KMS-11 (cell line): ENCODE results near the gene BCOR.

ENCODE experiments used
- H2AFZ ChIP-seq: fragments of 200-600 bp; sonication (generic); 2 replicates; pipeline ENCODE4 v1.6.1; 2016; ENCODE audit warnings: antibody characterized with exemption, mixed run types, low read depth
- H3K27ac ChIP-seq: fragments of 200-600 bp; sonication (generic); 2 replicates; pipeline ENCODE4 v1.6.1; 2016; ENCODE audit warnings: mild to moderate bottlenecking, mixed run types
- H3K27me3 ChIP-seq: fragments of 200-600 bp; sonication (generic); 2 replicates; pipeline ENCODE4 v1.6.1; 2017; ENCODE audit warnings: mild to moderate bottlenecking, low read depth, mixed run types, moderate library complexity; ENCODE audit not compliant: insufficient read depth
- H3K36me3 ChIP-seq: fragments of 200-600 bp; sonication (generic); 2 replicates; pipeline ENCODE4 v1.6.1; 2017; ENCODE audit warnings: mild to moderate bottlenecking, mixed run types; ENCODE audit not compliant: insufficient read depth
- H3K4me1 ChIP-seq: fragments of 200-600 bp; sonication (generic); 2 replicates; pipeline ENCODE4 v1.6.1; 2016; ENCODE audit warnings: mild to moderate bottlenecking, low read depth, mixed run types; ENCODE audit not compliant: poor library complexity, severe bottlenecking
- H3K4me2 ChIP-seq: fragments of 200-600 bp; sonication (generic); 2 replicates; pipeline ENCODE4 v1.7.0; 2016; ENCODE audit warnings: mild to moderate bottlenecking, mixed run types
- H3K4me3 ChIP-seq: fragments of 200-600 bp; sonication (generic); IDR thresholded peaks from 2 replicates; pipeline ENCODE4 v1.6.1; 2017; ENCODE audit warnings: low read depth, low read length, mixed read lengths; ENCODE audit not compliant: insufficient read depth
- H3K79me2 ChIP-seq: fragments of 200-600 bp; sonication (generic); 2 replicates; pipeline ENCODE4 v1.6.1; 2016; ENCODE audit warnings: low read depth, mixed run types; ENCODE audit not compliant: insufficient read depth
- H3K9ac ChIP-seq: fragments of 200-600 bp; sonication (generic); 2 replicates; pipeline ENCODE4 v1.6.1; 2016; ENCODE audit warnings: mild to moderate bottlenecking, mixed run types
- H4K20me1 ChIP-seq: fragments of 200-600 bp; sonication (generic); 2 replicates; pipeline ENCODE4 v1.6.1; 2016; ENCODE audit warnings: mild to moderate bottlenecking, mixed run types; ENCODE audit not compliant: insufficient read depth
- CTCF ChIP-seq: fragments of 200-600 bp; sonication (generic); conservative IDR thresholded peaks from 2 replicates; pipeline ENCODE4 v1.6.1; 2017; ENCODE audit warnings: low read depth, mild to moderate bottlenecking, antibody characterized with exemption, low read length, moderate library complexity, mixed read lengths

The BCOR gene

DNA sequence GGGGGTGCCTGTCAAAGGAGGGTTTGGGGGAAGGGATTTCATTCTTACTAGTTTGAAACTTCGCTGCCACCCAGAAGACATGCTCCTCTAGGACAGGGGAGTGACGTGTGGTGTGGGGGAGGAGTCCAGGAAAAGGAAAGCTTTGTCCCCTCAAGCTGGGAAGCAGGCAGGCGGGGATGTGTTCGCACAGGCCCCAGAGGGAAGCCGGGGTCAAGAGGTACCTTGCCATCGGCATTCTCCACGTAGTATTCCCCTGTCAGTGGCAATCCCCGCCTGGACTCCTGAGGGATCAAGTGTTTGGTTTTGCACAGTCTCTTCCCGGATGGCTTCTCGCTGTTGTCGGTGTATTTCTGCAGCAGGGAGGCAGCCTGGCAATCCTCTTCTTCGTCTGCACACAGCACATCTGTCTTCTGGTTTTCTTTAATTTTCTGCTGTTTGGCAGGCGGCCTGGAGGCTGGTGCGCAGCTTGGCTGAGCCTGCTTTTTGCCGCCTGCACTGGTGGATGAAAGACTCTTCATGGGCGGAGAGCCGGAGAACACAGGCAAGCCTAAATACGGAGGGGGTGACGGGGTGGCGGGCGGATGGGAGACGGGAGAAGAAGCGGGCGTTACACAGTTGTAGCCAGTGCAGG, 35.1 kb downstream of the BCOR start:
- H3K79me2 ChIP-seq = peaks cover 6% of the 10 kb centered on the region; the same call in 1 of the 2 replicates
- no peaks in the 10 kb centered on the region for H3K4me1 ChIP-seq
- TF ChIP-seq CTCF = no peak
- no peak overlapping the region for H3K9ac ChIP-seq
- H3K4me2 ChIP-seq = no peak overlapping the region
- no peaks in the 10 kb centered on the region for H4K20me1 ChIP-seq
- H3K4me3 ChIP-seq = no peak overlapping the region
- no peak overlapping the region for H3K27ac ChIP-seq
- no peak overlapping the region for H2AFZ ChIP-seq
- H3K36me3 ChIP-seq = no peaks in the 10 kb centered on the region; the same call in 1 of the 2 replicates
- no peaks in the 10 kb centered on the region for H3K27me3 ChIP-seq

GRCh38 chrX:40061871-40062524, 35.8 kb downstream of the BCOR start:
- Histone ChIP-seq H3K36me3 (no peaks in the 10 kb centered on the region; the same call in 1 of the 2 replicates), H3K4me2 (no peak overlapping the region), H3K79me2 (peaks cover 2% of the 10 kb centered on the region; the same call in 1 of the 2 replicates), H3K4me1 (no peaks in the 10 kb centered on the region), H4K20me1 (no peaks in the 10 kb centered on the region), H3K27ac (no peak overlapping the region), H2AFZ (no peak overlapping the region), H3K27me3 (no peaks in the 10 kb centered on the region), H3K4me3 (no peak overlapping the region), H3K9ac (no peak overlapping the region)
- TF ChIP-seq CTCF = no peak

DNA sequence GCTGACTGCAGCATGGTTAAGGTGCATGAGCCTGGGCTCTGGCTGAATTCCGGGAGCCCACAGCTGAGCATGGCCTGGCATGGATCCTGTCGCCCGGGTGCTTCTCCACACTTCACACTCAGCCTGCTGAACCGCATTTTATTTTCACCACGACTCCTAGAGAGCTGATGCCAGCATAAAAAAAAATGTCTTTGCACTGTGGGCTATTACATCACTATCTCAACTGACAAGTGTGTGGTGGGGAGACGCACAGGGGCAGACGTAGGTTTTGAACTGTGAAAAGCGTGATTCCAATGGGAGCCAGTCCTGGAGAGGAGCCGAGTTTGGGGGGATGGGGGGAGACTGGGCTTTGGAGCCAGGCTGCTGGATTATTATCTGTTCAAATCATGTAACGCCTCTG, 36.8 kb downstream of the BCOR start:
- H4K20me1 ChIP-seq = no peaks in the 10 kb centered on the region

GRCh38 chrX:40060356-40060845, 37.4 kb downstream of the BCOR start:
- Histone ChIP-seq H3K4me3 (no peak overlapping the region), H3K27ac (no peak overlapping the region), H3K79me2 (no peaks in the 10 kb centered on the region; the same call in 1 of the 2 replicates), H4K20me1 (no peaks in the 10 kb centered on the region), H3K36me3 (no peaks in the 10 kb centered on the region; the same call in 1 of the 2 replicates), H3K4me2 (no peak overlapping the region), H2AFZ (no peak overlapping the region), H3K9ac (no peak overlapping the region), H3K4me1 (no peaks in the 10 kb centered on the region), H3K27me3 (no peaks in the 10 kb centered on the region)
- no peak for TF ChIP-seq CTCF

More for the DNA sequence above, 36.8 kb downstream of the BCOR start:
- TF ChIP-seq CTCF = no peak
- Histone ChIP-seq H3K4me3 (no peak overlapping the region), H3K27me3 (no peaks in the 10 kb centered on the region), H3K4me2 (no peak overlapping the region), H3K27ac (no peak overlapping the region), H3K36me3 (no peaks in the 10 kb centered on the region; the same call in 1 of the 2 replicates), H2AFZ (no peak overlapping the region), H3K9ac (no peak overlapping the region), H3K4me1 (no peaks in the 10 kb centered on the region), H3K79me2 (no peaks in the 10 kb centered on the region; the same call in 1 of the 2 replicates)
